ENCODE measurements around the gene ATP11C.

- TF ChIP-seq SREBF1 (IDR thresholded peaks at IDR 0.05; ENCODE audit: borderline replicate concordance, low read depth, low read length) (no peak), POLR2AphosphoS5 (IDR thresholded peaks at IDR 0.05; ENCODE audit: control insufficient read depth, insufficient read depth, low read depth, low read length) (no peak), NFE2 (IDR thresholded peaks at IDR 0.05; ENCODE audit: low read depth) (no peak), RAD21 (CRISPR knock-in tag; conservative IDR thresholded peaks at IDR 0.05 in 1 of 2, IDR thresholded peaks at IDR 0.05 in 1 of 2) (no peak), RBM15 (IDR thresholded peaks at IDR 0.05; ENCODE audit: insufficient read depth, low read length) (no peak), REST (IDR thresholded peaks at IDR 0.05; ENCODE audit: borderline replicate concordance) (no peak), REST (CRISPR knock-in tag; IDR thresholded peaks at IDR 0.05; ENCODE audit: low read depth) (no peak), POLR2A (conservative IDR thresholded peaks at IDR 0.05) (no peak), KLF13 (tag; IDR thresholded peaks at IDR 0.05; ENCODE audit: borderline replicate concordance, low read depth) (no peak), AFF4 (CRISPR knock-in tag; IDR thresholded peaks at IDR 0.05) (no peak), ZNF146 (CRISPR knock-in tag; IDR thresholded peaks at IDR 0.05; ENCODE audit: unreplicated experiment) (no peak), CTCF (IDR thresholded peaks at IDR 0.05 in 2 of 3, conservative IDR thresholded peaks at IDR 0.05 in 1 of 3; ENCODE audit: insufficient read depth in 2 of 3, low read depth in 1 of 3, low read length in 3 of 3) (no peak), RNF2 (IDR thresholded peaks at IDR 0.05) (no peak)
Observed at GRCh38 chrX:139826065-139827044, 106.5 kb downstream of the ATP11C start.

Measured in K562 (cell line).